Measurements from ENCODE around the gene FGF14.

- TF ChIP-seq POLR2A (IDR thresholded peaks at IDR 0.05) (no peak), CTCF (IDR thresholded peaks at IDR 0.05) (no peak)
These were observed 429.7 kb downstream of the FGF14 start for GRCh38 chr13:101972191-101972590.

Data from Peyer's patch (tissue), 4 donors.